Lung (tissue), 12 donors: ENCODE measurements around the gene TEX55. TPM values are rescaled to one million over a fixed set of nuclear protein-coding genes. Genes with fewer than 3 reads are reported as not detected.

Experiments used
- ATAC-seq: fragments of 200-7000 bp; cut with Tn5 transposase; one replicate; pipeline ENCODE4 v1.9.1; 2020; ENCODE audit warnings: moderate number of reproducible peaks; ENCODE audit not compliant: insufficient read depth, low FRiP score
- DNase-seq, 3 donors: peaks; one replicate each; pipeline ENCODE4 v3.0.0-alpha.2; 2013 to 2017
- H3K27ac ChIP-seq, 2 donors: one replicate each; pipeline ENCODE4 v1.5.1; 2013; ENCODE audit warnings: mild to moderate bottlenecking in 2 of 2, moderate library complexity in 2 of 2, control low read depth in 1 of 2, inconsistent platforms in 1 of 2, low read depth in 1 of 2, low read length in 1 of 2
- H3K27me3 ChIP-seq, 3 donors: one replicate each; pipeline ENCODE4 v1.5.1; 2013; ENCODE audit warnings: low read length in 2 of 3; ENCODE audit not compliant: control insufficient read depth in 3 of 3, insufficient read depth in 3 of 3
- H3K36me3 ChIP-seq, 4 donors: one replicate each; pipeline ENCODE4 v1.5.1; 2013; ENCODE audit warnings: low read length in 4 of 4, mild to moderate bottlenecking in 1 of 4, moderate library complexity in 1 of 4; ENCODE audit not compliant: control insufficient read depth in 4 of 4, insufficient read depth in 4 of 4
- H3K4me1 ChIP-seq, 5 donors: one replicate each; pipeline ENCODE4 v1.5.1; 2013; ENCODE audit warnings: low read length in 5 of 5, mild to moderate bottlenecking in 2 of 5, moderate library complexity in 1 of 5; ENCODE audit not compliant: control insufficient read depth in 5 of 5, insufficient read depth in 5 of 5
- H3K4me3 ChIP-seq: one replicate; pipeline ENCODE4 v1.5.1; 2013; ENCODE audit warnings: mild to moderate bottlenecking, control low read depth, moderate library complexity
- H3K9ac ChIP-seq, 2 donors: one replicate each; pipeline ENCODE4 v1.5.1; 2013; ENCODE audit warnings: low read length in 2 of 2, control low read depth in 1 of 2; ENCODE audit not compliant: insufficient read depth in 1 of 2
- H3K9me3 ChIP-seq, 4 donors: one replicate each; pipeline ENCODE4 v1.5.1; 2013; ENCODE audit warnings: low read length in 3 of 4, mild to moderate bottlenecking in 1 of 4, moderate library complexity in 1 of 4; ENCODE audit not compliant: control insufficient read depth in 4 of 4, insufficient read depth in 3 of 4
- CTCF ChIP-seq: IDR thresholded peaks from 2 replicates; pipeline ENCODE4 v1.5.1; 2012; ENCODE audit warnings: mild to moderate bottlenecking; ENCODE audit errors: control extremely low read depth, extremely low read depth
- WGBS, 2 donors: extraction: QIAGEN DNeasy Blood & Tissue Kit; methylation state at CpG; one replicate each; pipeline ENCODE4 v1.1.7; 2013; 5-methylcytosine and 5-hydroxymethylcytosine counted together
- polyA plus RNA-seq, 2 donors: library from polyadenylated mRNA; stranded (reverse); fragments of 200-250 nt; gene quantifications; one replicate each; pipeline ENCODE4 v1.2.1, GENCODE V29; 2013
- total RNA-seq, 2 donors: library from RNA; depleted of rRNA in 1 of 2; stranded (reverse); fragments of >200 nt in 1 of 2; gene quantifications; one replicate each; pipeline ENCODE4 v1.2.1, GENCODE V29; 2014 to 2021
- donor health status: control.
- donor health status: control.
- donor health status: Bipolar disorder and iron deficiency.
- donor health status: healthy.
- donor health status: DM: yes; HTN: yes; CAD: no.

Gene TEX55
- total and polyA plus RNA-seq, 4 donors = 0.06 TPM; not detected in 3

GRCh38 chr3:119176778-119177177, 30.8 kb downstream of the TEX55 start:
- no peak for ATAC-seq
- H3K4me1 ChIP-seq = no peaks in the 10 kb centered on the region
- H3K27me3 ChIP-seq = no peaks in the 10 kb centered on the region
- no peak overlapping the region for H3K9ac ChIP-seq
- 66 to 79% methylated on average over 4 of the region's 4 CpGs for WGBS, 2 donors
- no peak for TF ChIP-seq CTCF
- DNase-seq = no peak
- no peaks in the 10 kb centered on the region for H3K9me3 ChIP-seq
- no peaks in the 10 kb centered on the region for H3K36me3 ChIP-seq
- H3K4me3 ChIP-seq = no peak overlapping the region
- no peak overlapping the region for H3K27ac ChIP-seq

DNA sequence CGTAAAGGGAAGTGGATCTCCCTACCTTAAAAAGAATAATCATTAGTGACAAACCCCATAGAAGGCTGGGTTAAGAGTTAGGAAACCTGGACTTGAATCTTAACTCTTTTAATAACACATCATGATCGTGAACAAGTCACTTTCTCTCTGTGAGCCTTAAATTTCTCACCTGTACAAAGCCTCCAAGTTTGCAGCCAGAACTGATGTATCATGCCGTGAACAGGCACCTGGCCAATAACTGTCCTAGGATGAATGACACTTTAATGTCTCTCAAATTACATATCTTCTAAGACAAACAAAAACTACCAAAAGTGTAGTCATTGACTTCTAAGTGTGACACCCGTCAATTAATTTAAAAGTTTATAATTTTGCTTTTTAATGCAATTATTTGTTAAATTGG, 31.4 kb downstream of the TEX55 start:
- DNase-seq (no peak), ATAC-seq (no peak)
- H3K9ac ChIP-seq = no peak overlapping the region
- no peaks in the 10 kb centered on the region for H3K36me3 ChIP-seq
- H3K27ac ChIP-seq = no peak overlapping the region
- H3K9me3 ChIP-seq = no peaks in the 10 kb centered on the region
- H3K4me3 ChIP-seq = no peak overlapping the region
- WGBS, 2 donors = 87 to 92% methylated on average over 4 of the region's 4 CpGs
- TF ChIP-seq CTCF = no peak
- no peaks in the 10 kb centered on the region for H3K27me3 ChIP-seq
- H3K4me1 ChIP-seq = no peaks in the 10 kb centered on the region

- no peaks in the 10 kb centered on the region for H3K4me1 ChIP-seq
- no peaks in the 10 kb centered on the region for H3K27me3 ChIP-seq
- DNase-seq (no peak), ATAC-seq (no peak)
- no peak overlapping the region for H3K9ac ChIP-seq
- no peak overlapping the region for H3K4me3 ChIP-seq
- WGBS, 2 donors = 81 to 86% methylated on average over 3 of the region's 3 CpGs
- H3K9me3 ChIP-seq = no peaks in the 10 kb centered on the region
- TF ChIP-seq CTCF = no peak
- H3K27ac ChIP-seq = no peak overlapping the region
- no peaks in the 10 kb centered on the region for H3K36me3 ChIP-seq
Measured at GRCh38 chr3:119181765-119182164, 35.8 kb downstream of the TEX55 start.

DNA sequence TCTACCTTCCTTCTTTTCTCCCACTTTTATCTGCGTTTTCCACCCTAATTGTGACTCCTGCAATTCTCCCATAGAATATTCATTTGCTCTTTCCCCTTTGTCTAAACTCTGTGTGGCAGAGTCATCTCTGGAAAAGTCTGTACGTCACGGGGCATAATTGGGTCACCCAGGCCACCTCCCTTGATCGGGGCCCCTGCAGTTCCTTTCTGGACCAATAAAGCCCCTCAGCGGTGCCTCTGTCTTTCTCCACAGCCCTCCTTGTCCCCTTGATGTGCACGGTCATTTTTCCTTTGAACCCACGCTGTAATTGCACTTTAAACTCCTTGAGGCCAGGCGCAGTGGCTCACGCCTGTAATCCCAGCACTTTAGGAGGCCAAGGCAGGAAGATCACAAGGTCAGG, 38.1 kb downstream of the TEX55 start:
- Histone ChIP-seq H3K9ac (no peak overlapping the region), H3K27ac (no peak overlapping the region), H3K4me1 (peaks cover 0 to 3% (median 0%) of the 10 kb centered on the region in 5 donors), H3K9me3 (no peaks in the 10 kb centered on the region), H3K27me3 (no peaks in the 10 kb centered on the region), H3K4me3 (no peak overlapping the region), H3K36me3 (no peaks in the 10 kb centered on the region)
- DNase-seq = no peak
- ATAC-seq = no peak
- no peak for TF ChIP-seq CTCF
- 77 to 85% methylated on average over 9 of the region's 9 CpGs for WGBS, 2 donors
